IMR-90 (cell line): ENCODE data around the gene INSM1. TPM values are rescaled to one million over a fixed set of nuclear protein-coding genes. Genes with fewer than 3 reads are reported as not detected.

Source experiments
- ATAC-seq: fragments of 200-7000 bp; cut with Tn5 transposase; 2 replicates; pipeline ENCODE4 v1.9.1; 2020; ENCODE audit warnings: low read depth, mild to moderate bottlenecking, moderate library complexity
- BruUV-seq: library from RNA; stranded (reverse); fragments of 400-500 nt; replicated peaks from 2 replicates; lab custom pipeline; 2021; lab: Mats Ljungman, UMichigan
- CTCF ChIA-PET: fragments of 300-600 bp; formaldehyde crosslinking; extraction: SDS; loops from one replicate; lab custom pipeline; 2021; ENCODE audit warnings: antibody characterized with exemption; lab: Yijun Ruan, JAX
- POLR2A ChIA-PET: fragments of 300-600 bp; sonication (Branson Sonifier 250); formaldehyde crosslinking; loops from one replicate; lab custom pipeline; 2022; ENCODE audit warnings: antibody characterized with exemption; ENCODE audit not compliant: unreplicated experiment; lab: Charles Lee
- DNase-seq: peaks from one replicate; pipeline ENCODE4 v3.0.0; 2013
- H2AFZ ChIP-seq: replicated peaks from 2 replicates; pipeline ENCODE3; 2013; ENCODE audit warnings: low read length, mild to moderate bottlenecking; ENCODE audit not compliant: poor library complexity
- H2AK5ac ChIP-seq: 2 replicates; pipeline ENCODE4 v1.6.1; 2013; ENCODE audit warnings: low read depth, low read length, inconsistent platforms
- H2AK9ac ChIP-seq: replicated peaks from 2 replicates; pipeline ENCODE3; 2013; ENCODE audit warnings: mild to moderate bottlenecking, low read depth, low read length, moderate library complexity; ENCODE audit not compliant: poor library complexity
- H2BK120ac ChIP-seq: 2 replicates; pipeline ENCODE4 v1.6.1; 2013; ENCODE audit warnings: low read depth, low read length, inconsistent platforms
- H2BK15ac ChIP-seq: 3 replicates; pipeline ENCODE4 v1.6.1; 2013; ENCODE audit warnings: low read depth, low read length, inconsistent platforms
- H2BK20ac ChIP-seq: 2 replicates; pipeline ENCODE4 v1.6.1; 2013; ENCODE audit warnings: low read depth, mild to moderate bottlenecking, inconsistent platforms, low read length, moderate library complexity
- H2BK5ac ChIP-seq: 2 replicates; pipeline ENCODE4 v1.6.1; 2013; ENCODE audit warnings: mild to moderate bottlenecking, low read depth, low read length, inconsistent platforms; ENCODE audit not compliant: poor library complexity, severe bottlenecking
- H3K14ac ChIP-seq: replicated peaks from 2 replicates; pipeline ENCODE4 v1.6.1; 2013; ENCODE audit warnings: low read depth, low read length, inconsistent platforms
- H3K18ac ChIP-seq: 2 replicates; pipeline ENCODE4 v1.6.1; 2013; ENCODE audit warnings: low read depth, low read length, control low read depth
- H3K23ac ChIP-seq: 2 replicates; pipeline ENCODE4 v1.6.1; 2013; ENCODE audit warnings: low read depth, low read length, inconsistent platforms
- H3K27ac ChIP-seq: 2 replicates; pipeline ENCODE4 v1.5.1; 2013; ENCODE audit warnings: mild to moderate bottlenecking, control low read depth, low read length; ENCODE audit not compliant: insufficient read depth
- H3K27me3 ChIP-seq: 2 replicates; pipeline ENCODE4 v1.6.1; 2013; ENCODE audit warnings: low read length; ENCODE audit not compliant: control insufficient read depth, insufficient read depth
- H3K36me3 ChIP-seq: 2 replicates; pipeline ENCODE4 v1.6.1; 2013; ENCODE audit warnings: low read length, mixed read lengths; ENCODE audit not compliant: control insufficient read depth, insufficient read depth
- H3K4ac ChIP-seq: 2 replicates; pipeline ENCODE4 v1.6.1; 2013; ENCODE audit warnings: low read depth, low read length, inconsistent platforms
- H3K4me1 ChIP-seq: 2 replicates; pipeline ENCODE4 v1.6.1; 2013; ENCODE audit warnings: low read length, mixed read lengths; ENCODE audit not compliant: control insufficient read depth, insufficient read depth
- H3K4me2 ChIP-seq: 2 replicates; pipeline ENCODE4 v1.6.1; 2013; ENCODE audit warnings: low read depth, mild to moderate bottlenecking, control low read depth, low read length, moderate library complexity
- H3K4me3 ChIP-seq: 2 replicates; pipeline ENCODE4 v1.5.1; 2013; ENCODE audit warnings: low read depth, mild to moderate bottlenecking, control low read depth, low read length, moderate library complexity; ENCODE audit not compliant: insufficient read depth
- H3K56ac ChIP-seq: 2 replicates; pipeline ENCODE4 v1.6.1; 2013; ENCODE audit warnings: low read length, inconsistent platforms; ENCODE audit not compliant: insufficient read depth; ENCODE audit errors: extremely low read depth
- H3K79me1 ChIP-seq, 2 experiments: 2 replicates each; pipeline ENCODE4 v1.6.1; 2013; ENCODE audit warnings: low read length in 2 of 2, inconsistent platforms in 1 of 2, low read depth in 1 of 2
- H3K9ac ChIP-seq: 2 replicates; pipeline ENCODE4 v1.6.1; 2013; ENCODE audit warnings: low read depth, low read length, control low read depth
- H3K9me1 ChIP-seq: 2 replicates; pipeline ENCODE4 v1.6.1; 2013; ENCODE audit warnings: low read length, inconsistent platforms; ENCODE audit not compliant: insufficient read depth
- H3K9me3 ChIP-seq: 2 replicates; pipeline ENCODE4 v1.6.1; 2013; ENCODE audit warnings: low read length; ENCODE audit not compliant: control insufficient read depth, insufficient read depth
- H4K20me1 ChIP-seq: 2 replicates; pipeline ENCODE4 v1.6.1; 2013; ENCODE audit warnings: low read length, inconsistent platforms; ENCODE audit not compliant: insufficient read depth
- H4K5ac ChIP-seq: 2 replicates; pipeline ENCODE4 v1.6.1; 2013; ENCODE audit warnings: mild to moderate bottlenecking, low read depth, low read length, control low read depth
- H4K8ac ChIP-seq, 2 experiments: 2 replicates each; pipeline ENCODE4 v1.6.1; 2013; ENCODE audit warnings: low read depth in 2 of 2, low read length in 2 of 2, control low read depth in 1 of 2, inconsistent platforms in 1 of 2
- H4K91ac ChIP-seq: 2 replicates; pipeline ENCODE4 v1.6.1; 2013; ENCODE audit warnings: low read depth, low read length, inconsistent platforms; ENCODE audit not compliant: insufficient read depth
- CHD1 ChIP-seq: IDR thresholded peaks from 2 replicates; pipeline ENCODE4 v1.6.1; 2012; ENCODE audit warnings: low read depth, low read length, improper control_type of control experiment
- CTCF ChIP-seq: conservative IDR thresholded peaks from 2 replicates; pipeline ENCODE4 v1.5.1; 2012; ENCODE audit warnings: mild to moderate bottlenecking, low read depth, low read length, improper control_type of control experiment
- ELK1 ChIP-seq: fragments of 150-350 bp; IDR thresholded peaks from 2 replicates; pipeline ENCODE4 v1.6.1; 2016; ENCODE audit warnings: low read depth, mild to moderate bottlenecking, low read length, moderate library complexity, borderline replicate concordance
- MAFK ChIP-seq: IDR thresholded peaks from 2 replicates; pipeline ENCODE4 v1.6.1; 2012; ENCODE audit warnings: low read depth, low read length, improper control_type of control experiment
- MAZ ChIP-seq: IDR thresholded peaks from 2 replicates; pipeline ENCODE4 v1.6.1; 2012; ENCODE audit warnings: low read depth, mild to moderate bottlenecking, low read length, improper control_type of control experiment, moderate library complexity, borderline replicate concordance
- MXI1 ChIP-seq: IDR thresholded peaks from 2 replicates; pipeline ENCODE4 v1.6.1; 2012; ENCODE audit warnings: low read depth, mild to moderate bottlenecking, low read length, moderate library complexity, borderline replicate concordance
- NFE2L2 ChIP-seq: fragments of 150-350 bp; IDR thresholded peaks from 2 replicates; pipeline ENCODE4 v1.6.1; 2016; ENCODE audit warnings: low read depth, mild to moderate bottlenecking, low read length
- RAD21 ChIP-seq: IDR thresholded peaks from 2 replicates; pipeline ENCODE4 v1.6.1; 2012; ENCODE audit warnings: low read length, improper control_type of control experiment
- RCOR1 ChIP-seq: IDR thresholded peaks from 2 replicates; pipeline ENCODE4 v1.6.1; 2012; ENCODE audit warnings: mild to moderate bottlenecking, low read length, improper control_type of control experiment; ENCODE audit not compliant: insufficient replicate concordance
- RFX5 ChIP-seq: IDR thresholded peaks from 2 replicates; pipeline ENCODE4 v1.8.0; 2012; ENCODE audit warnings: low read depth, mild to moderate bottlenecking, low read length, moderate library complexity
- SMC3 ChIP-seq: fragments of 150-350 bp; IDR thresholded peaks from 2 replicates; pipeline ENCODE4 v1.6.1; 2016; ENCODE audit warnings: low read depth, mild to moderate bottlenecking, antibody characterized with exemption, low read length, moderate library complexity
- USF2 ChIP-seq: fragments of 150-350 bp; IDR thresholded peaks from 2 replicates; pipeline ENCODE4 v1.6.1; 2017; ENCODE audit warnings: mild to moderate bottlenecking, antibody characterized with exemption, low read length, low read depth
- WGBS, 2 experiments: methylation state at CpG; one replicate each; pipeline versions ENCODE4 v1.1.5 to v1.1.7; 2013; ENCODE audit warnings: missing lambda C conversion rate in 2 of 2; ENCODE audit not compliant: insufficient read length in 1 of 2; ENCODE audit errors: extremely low coverage in 2 of 2; 5-methylcytosine and 5-hydroxymethylcytosine counted together
- dilution Hi-C: fragments of 300-500 bp; cut with HindIII; formaldehyde crosslinking; loops from one replicate; pipeline ENCODE4 v1.14.3; 2018; ENCODE audit warnings: low sequenced_read_pairs; ENCODE audit not compliant: unreplicated experiment
- in situ Hi-C: fragments of 300-500 bp; cut with MboI; formaldehyde crosslinking; loops from 3 replicates; pipeline ENCODE4 v1.14.3; 2019; ENCODE audit warnings: low sequenced_read_pairs, inconsistent platforms, mixed read lengths
- intact Hi-C: fragments of 100-400 bp; cut with micrococcal nuclease; formaldehyde crosslinking; loops from 2 replicates; pipeline ENCODE4 v1.10.0; 2022
- polyA plus RNA-seq, 3 experiments: library from polyadenylated mRNA; depleted of rRNA; stranded (reverse); fragments of >200 nt; gene quantifications; 2 replicates each; pipeline ENCODE4 v1.2.3, GENCODE V29; 2012; ENCODE audit warnings: low replicate concordance in 1 of 3
- total RNA-seq: library from RNA; depleted of rRNA; stranded (reverse); fragments of >200 nt; gene quantifications from 2 replicates; pipeline ENCODE4 v1.2.3, GENCODE V29; 2012

Gene INSM1
- total and polyA plus RNA-seq, 2 of the 4 experiments (the other 2 are of a cell fraction) = not detected

- Histone ChIP-seq H3K9me1 (no peaks in the 10 kb centered on the region; the same call in 1 of the 2 replicates), H3K18ac (no peak overlapping the region), H3K4ac (no peak overlapping the region), H3K56ac (no peak overlapping the region), H3K14ac (no peak overlapping the region), H3K36me3 (no peaks in the 10 kb centered on the region), H2AK9ac (no peak overlapping the region), H2BK5ac (no peak overlapping the region), H2BK15ac (no peak overlapping the region), H4K20me1 (no peaks in the 10 kb centered on the region), H3K4me3 (no peak overlapping the region), H3K79me1 (no peaks in the 10 kb centered on the region), H3K4me2 (no peak overlapping the region), H3K27ac (no peak overlapping the region), H3K4me1 (no peaks in the 10 kb centered on the region), H4K5ac (no peak overlapping the region), H3K23ac (no peak overlapping the region), H2BK120ac (no peak overlapping the region), H3K9ac (no peak overlapping the region), H4K91ac (no peak overlapping the region), H4K8ac (no peak overlapping the region), H2BK20ac (no peak overlapping the region), H3K9me3 (no peaks in the 10 kb centered on the region), H2AFZ (no peak overlapping the region), H2AK5ac (no peak overlapping the region), H3K27me3 (no peaks in the 10 kb centered on the region; the same call in 1 of the 2 replicates)
- no peak for DNase-seq
- 91% methylated on average over 8 of the region's 17 CpGs; no CpG with 5 or more reads in 1 of the 2 experiments for WGBS, 2 experiments
- ChIA-PET CTCF (no interaction called here), POLR2A (interaction anchor here (0.5 kb wide), 1 partner anchor 1751 kb away, joined by 5 read pairs; no protein-coding TSS in a partner anchor)
- dilution Hi-C loops (no loop called here), intact Hi-C loops (no loop called here), in situ Hi-C loops (no loop called here)
- TF ChIP-seq RFX5 (no peak), RCOR1 (no peak), SMC3 (no peak), MAFK (no peak), MAZ (no peak), CTCF (no peak), NFE2L2 (no peak), USF2 (no peak), CHD1 (no peak), ELK1 (no peak), RAD21 (no peak), MXI1 (no peak)
- ATAC-seq = no peak
- BruUV-seq = no TSS peak
Observed at GRCh38 chr20:20411836-20412235, 43.9 kb downstream of the INSM1 start.
